GM12892 (cell line): ENCODE results near the gene RIN2.

ENCODE experiments used
- POLR2A ChIP-seq: IDR thresholded peaks from 2 replicates; pipeline ENCODE4 v1.6.1; 2011; ENCODE audit warnings: low read depth, low read length, control low read depth
- POLR2AphosphoS5 ChIP-seq: IDR thresholded peaks from 2 replicates; pipeline ENCODE4 v1.6.1; 2011; ENCODE audit warnings: low read depth, low read length, control low read depth

DNA sequence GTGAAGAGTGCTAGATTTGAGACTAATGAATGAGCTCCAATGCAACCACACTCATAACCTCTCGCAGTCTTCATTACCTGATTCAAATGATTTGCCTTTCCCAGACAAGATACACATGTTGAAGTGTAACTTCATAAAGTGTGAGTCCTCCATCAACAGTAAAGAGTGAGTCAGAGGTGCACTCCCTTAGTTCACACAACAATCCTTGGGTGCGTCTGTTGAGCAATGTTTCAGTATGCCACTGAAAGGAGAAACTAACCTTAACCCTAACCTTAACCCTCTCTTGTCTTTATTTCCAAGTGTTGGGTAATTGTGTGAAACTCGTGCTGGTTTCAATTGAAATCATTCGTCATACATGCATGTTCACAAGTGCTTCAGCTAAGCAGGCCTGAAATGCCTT is 21.0 kb upstream of the RIN2 start:
- TF ChIP-seq POLR2AphosphoS5 (no peak), POLR2A (no peak)
